GM21529 (cell line): ENCODE measurements around the gene DZIP3.
"Not testable (repeated sequence)": the region's sequence is repeated elsewhere in the genome, so short reads cannot be mapped to it uniquely, and the experiment has no call there.

ENCODE experiments used
- ATAC-seq: cut with Tn5 transposase; IDR thresholded peaks from one replicate; pipeline ENCODE4 v1.9.1; 2021; ENCODE audit not compliant: unreplicated experiment

Gene DZIP3

GRCh38 chr3:108598375-108598774 is 8.9 kb downstream of the DZIP3 start:
- no peak for ATAC-seq

- no peak for ATAC-seq
Measured at GRCh38 chr3:108599677-108600409, 10.3 kb downstream of the DZIP3 start.

GRCh38 chr3:108602249-108602934 is 12.9 kb downstream of the DZIP3 start:
- peak; percentile 62 for ATAC-seq

- ATAC-seq = no peak
Measured at GRCh38 chr3:108602935-108603294, 13.4 kb downstream of the DZIP3 start.

- no peak for ATAC-seq
Measured at GRCh38 chr3:108603691-108604090, 14.2 kb downstream of the DZIP3 start.

- no peak for ATAC-seq
Measured at GRCh38 chr3:108605028-108605427, 15.5 kb downstream of the DZIP3 start.

- ATAC-seq = no peak
Measured at GRCh38 chr3:108605491-108605890, 16.0 kb downstream of the DZIP3 start.

GRCh38 chr3:108608750-108609149 is 19.2 kb downstream of the DZIP3 start:
- ATAC-seq = no peak

GRCh38 chr3:108610651-108611050 is 21.1 kb downstream of the DZIP3 start:
- no peak for ATAC-seq

GRCh38 chr3:108616090-108616489 is 26.6 kb downstream of the DZIP3 start:
- ATAC-seq = not testable (repeated sequence)

GRCh38 chr3:108620250-108620649 is 30.7 kb downstream of the DZIP3 start:
- ATAC-seq = no peak

- no peak for ATAC-seq
Measured at GRCh38 chr3:108623504-108623903, 34.0 kb downstream of the DZIP3 start.

- ATAC-seq = no peak
Measured at GRCh38 chr3:108629974-108630373, 40.5 kb downstream of the DZIP3 start.

GRCh38 chr3:108642526-108642925 is 53.0 kb downstream of the DZIP3 start:
- ATAC-seq = no peak

GRCh38 chr3:108645364-108645763 is 55.8 kb downstream of the DZIP3 start:
- no peak for ATAC-seq

- not testable (repeated sequence) for ATAC-seq
Measured at GRCh38 chr3:108655664-108656063, 66.1 kb downstream of the DZIP3 start.

- ATAC-seq = no peak
Measured at GRCh38 chr3:108661699-108662098, 72.2 kb downstream of the DZIP3 start.

GRCh38 chr3:108662142-108662738 is 72.7 kb downstream of the DZIP3 start:
- peak; percentile 73 for ATAC-seq

GRCh38 chr3:108664266-108664665 is 74.7 kb downstream of the DZIP3 start:
- ATAC-seq = no peak

GRCh38 chr3:108667312-108667711 is 77.8 kb downstream of the DZIP3 start:
- no peak for ATAC-seq

GRCh38 chr3:108669208-108669607 is 79.7 kb downstream of the DZIP3 start:
- no peak for ATAC-seq

GRCh38 chr3:108672701-108673100 is 83.2 kb downstream of the DZIP3 start:
- no peak for ATAC-seq
